Activated T-cell treated with anti-CD3 and anti-CD28 coated beads, Interleukin-2, amount 50 U/mL, for 1 hour (primary cell): ENCODE data around the gene FBXL17.

Experiments
- DNase-seq: peaks from one replicate; pipeline ENCODE4 v3.0.0-alpha.2; 2020

The FBXL17 gene

DNA sequence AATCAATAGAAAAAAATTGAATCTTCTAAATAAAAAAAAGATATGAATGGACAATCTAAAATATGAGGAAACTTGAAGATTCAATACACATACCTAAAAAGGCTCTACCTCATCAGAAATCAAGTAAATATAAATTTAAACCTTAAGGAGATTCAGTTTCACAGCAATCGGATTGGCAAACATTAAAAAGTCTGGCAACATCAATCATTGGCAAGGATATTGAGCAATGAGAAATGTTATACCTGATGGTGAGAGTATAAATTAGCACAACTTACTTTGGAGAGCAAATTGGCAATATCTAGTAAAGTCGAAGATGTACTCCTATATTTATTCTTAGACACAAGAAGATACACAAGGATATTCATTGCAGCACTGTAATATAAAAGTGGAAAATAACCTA is 436.8 kb downstream of the FBXL17 start:
- no peak for DNase-seq

- no peak for DNase-seq
These were observed 438.0 kb downstream of the FBXL17 start for GRCh38 chr5:107943923-107944322.

GRCh38 chr5:107941036-107941435 is 440.9 kb downstream of the FBXL17 start:
- no peak for DNase-seq

- DNase-seq: no peak
These were observed 444.1 kb downstream of the FBXL17 start for GRCh38 chr5:107937651-107938355.

GRCh38 chr5:107937204-107937603 is 444.7 kb downstream of the FBXL17 start:
- DNase-seq: no peak

- no peak for DNase-seq
These were observed 445.4 kb downstream of the FBXL17 start for GRCh38 chr5:107936515-107936914.

- DNase-seq: no peak
These were observed 446.3 kb downstream of the FBXL17 start for GRCh38 chr5:107935645-107936044.

DNA sequence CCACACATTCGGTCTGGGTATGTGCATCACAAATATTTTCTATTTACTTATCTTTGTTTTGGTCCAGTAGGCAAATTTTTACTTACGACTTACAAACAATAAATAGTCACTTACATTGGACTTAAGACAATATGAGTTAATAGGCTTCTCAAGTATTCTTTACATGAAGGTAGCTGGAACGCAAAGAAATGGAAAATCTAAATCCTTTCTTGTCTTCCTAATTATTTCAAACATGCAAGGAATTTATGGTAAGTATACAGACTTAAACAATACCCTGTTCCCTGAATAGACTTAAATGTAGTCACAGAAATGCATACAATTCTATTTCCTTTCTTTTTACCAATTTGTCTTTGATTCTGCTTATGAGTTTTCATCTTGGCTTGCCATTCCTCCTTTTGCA is 448.6 kb downstream of the FBXL17 start:
- DNase-seq: no peak

- DNase-seq: no peak
These were observed 451.0 kb downstream of the FBXL17 start for GRCh38 chr5:107930891-107931290.

DNA sequence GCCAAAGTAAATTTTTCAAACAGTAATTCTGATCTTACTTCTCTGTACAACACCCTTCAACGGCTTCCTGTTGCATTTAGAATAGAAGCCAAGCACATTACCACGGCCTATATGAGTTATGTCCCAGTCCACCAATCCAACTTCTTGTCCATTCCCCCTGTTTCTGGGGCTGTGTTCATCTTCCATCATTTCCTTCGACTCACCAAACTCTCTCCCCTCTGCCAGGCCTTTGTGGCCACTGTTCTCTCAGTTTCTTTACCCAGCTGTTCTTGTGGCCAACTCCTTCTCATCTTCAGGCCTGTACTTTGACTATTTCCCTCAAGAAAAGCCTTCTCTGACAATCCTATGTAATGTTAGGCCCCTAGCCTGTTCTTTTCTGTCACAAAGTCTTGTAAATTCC is 451.8 kb downstream of the FBXL17 start:
- DNase-seq: no peak

DNA sequence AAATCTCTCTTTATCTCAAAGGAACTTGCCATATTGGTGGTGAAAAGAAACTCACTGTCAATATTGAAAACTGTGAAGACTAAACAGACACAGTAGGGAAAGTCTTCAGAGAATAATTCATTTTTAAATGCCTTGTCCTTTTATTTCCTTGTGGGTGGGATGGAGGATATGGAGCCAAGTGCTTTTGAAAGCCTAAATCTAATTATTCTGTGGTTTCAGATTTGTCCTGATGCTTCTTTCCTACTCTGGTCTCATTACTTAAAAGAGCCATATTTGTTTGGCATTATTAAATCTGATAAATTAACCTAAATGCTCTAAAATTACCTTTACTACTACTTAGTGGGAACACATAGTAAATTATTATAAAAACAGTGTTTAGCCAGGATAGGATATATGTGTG is 452.8 kb downstream of the FBXL17 start:
- no peak for DNase-seq

GRCh38 chr5:107926121-107926520 is 455.8 kb downstream of the FBXL17 start:
- no peak for DNase-seq

- DNase-seq: no peak
These were observed 456.7 kb downstream of the FBXL17 start for GRCh38 chr5:107925200-107925599.

- no peak for DNase-seq
These were observed 461.9 kb downstream of the FBXL17 start for GRCh38 chr5:107919969-107920368.

DNA sequence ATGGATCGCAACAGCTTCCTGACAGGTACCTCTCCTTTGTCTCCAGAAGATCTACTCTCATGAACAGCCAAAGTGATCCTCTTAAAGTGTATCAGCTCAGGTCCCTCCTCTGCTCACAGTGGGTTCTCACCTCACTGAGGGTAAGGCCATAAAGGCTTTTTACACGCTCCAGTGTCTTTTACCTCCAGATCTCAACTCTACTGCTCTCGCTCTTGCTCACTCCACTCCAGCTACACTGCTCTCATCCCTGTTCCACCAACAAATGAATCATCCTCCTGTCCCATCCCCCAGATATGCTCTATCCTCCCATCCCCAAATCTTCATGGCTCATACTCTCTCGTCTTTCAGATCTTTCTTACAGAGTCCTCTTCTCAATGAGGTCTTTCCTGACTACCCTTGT is 462.5 kb downstream of the FBXL17 start:
- no peak for DNase-seq

- DNase-seq: no peak
These were observed 463.9 kb downstream of the FBXL17 start for GRCh38 chr5:107917983-107918382.

DNA sequence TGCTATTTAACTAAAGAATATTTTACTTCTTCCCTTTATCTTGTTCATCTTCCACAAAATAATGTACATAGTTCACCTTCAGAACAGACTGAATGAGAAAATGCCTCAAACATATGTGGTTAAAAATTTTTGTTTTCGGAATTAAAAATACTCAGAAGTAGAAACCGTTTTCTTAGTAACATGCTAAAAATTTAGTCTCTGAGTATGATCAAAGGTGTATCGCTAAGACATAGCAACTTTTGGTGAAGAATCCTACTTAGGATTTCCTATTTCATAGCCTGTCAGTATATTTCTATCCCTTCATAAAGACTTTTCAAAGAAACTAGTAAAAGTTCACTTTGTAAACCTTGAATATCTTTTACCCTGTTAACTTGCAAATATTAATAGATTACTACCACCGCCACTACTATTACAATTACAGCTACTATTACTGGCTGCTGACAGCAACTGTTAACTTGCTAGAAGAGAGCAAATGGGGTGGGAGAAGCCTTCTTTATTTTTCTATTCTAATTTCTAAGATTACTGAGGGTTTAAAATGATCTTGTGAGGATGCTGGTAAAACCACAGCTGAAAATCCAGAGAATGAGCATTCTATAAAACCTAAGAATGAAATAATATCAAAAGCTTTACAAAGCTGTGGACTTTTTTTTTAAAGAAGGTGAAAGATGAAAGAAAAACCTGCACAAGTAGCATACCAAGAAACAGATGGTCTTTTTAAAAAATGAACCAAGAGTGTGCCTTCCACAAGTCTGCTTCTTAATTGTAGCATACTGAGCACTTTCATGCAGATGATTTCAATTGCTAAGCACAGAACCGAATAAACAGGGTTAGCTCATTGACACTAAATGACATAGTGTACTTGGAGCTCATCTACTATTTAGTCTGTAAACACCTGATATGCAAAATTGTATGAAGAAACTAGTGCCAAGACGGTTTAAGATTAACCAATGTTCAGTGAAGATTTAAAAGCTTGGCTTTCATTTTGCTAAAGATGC is 464.9 kb downstream of the FBXL17 start:
- DNase-seq: no peak

DNA sequence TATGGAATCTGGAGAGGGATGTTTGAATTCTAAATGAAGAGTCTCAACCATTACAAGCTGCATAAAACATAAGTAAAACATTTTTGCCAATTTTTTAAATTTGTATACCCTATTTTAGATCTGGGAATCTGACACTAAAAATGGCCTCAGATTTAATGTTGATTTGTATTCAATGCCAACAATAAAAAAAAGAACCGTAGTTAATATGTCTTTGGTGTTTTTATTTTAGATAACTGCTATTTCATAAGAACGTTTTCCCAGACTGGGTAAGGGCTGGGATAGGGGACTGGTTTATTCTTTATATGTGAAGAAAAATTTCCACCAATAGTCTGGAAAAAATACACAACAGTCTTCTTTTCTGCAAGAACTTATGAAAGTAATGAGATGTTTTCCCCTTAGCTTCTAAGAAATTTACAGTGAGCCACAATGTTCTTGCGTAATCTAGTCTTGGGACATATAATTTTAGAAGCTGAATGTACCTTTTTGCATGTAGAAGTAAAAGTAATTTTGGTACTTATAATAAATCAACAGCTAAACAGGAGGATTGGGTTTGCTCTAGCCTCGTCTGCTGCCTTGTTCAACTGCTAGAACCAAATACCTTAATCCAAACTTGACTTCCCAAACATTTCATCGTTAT is 466.6 kb downstream of the FBXL17 start:
- no peak for DNase-seq

DNA sequence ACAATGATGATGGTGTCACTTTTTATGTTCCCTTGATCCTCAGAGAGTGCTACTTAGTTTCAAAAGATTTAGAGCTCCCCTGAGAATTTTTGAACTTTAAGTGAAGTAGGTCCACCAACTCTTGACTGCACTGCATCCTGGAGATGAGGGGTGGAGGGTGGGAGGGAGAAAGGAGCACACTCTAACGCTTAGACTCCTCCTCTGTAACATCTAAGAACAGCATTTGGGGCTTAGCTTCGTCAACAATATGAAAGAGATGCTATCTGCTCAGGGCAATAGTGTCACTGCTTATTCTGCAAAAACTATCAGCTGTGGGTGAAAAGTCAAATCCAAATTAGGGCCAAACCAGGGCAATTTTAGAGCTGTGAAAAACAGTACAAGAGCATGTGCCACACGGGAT is 468.4 kb downstream of the FBXL17 start:
- no peak for DNase-seq

DNA sequence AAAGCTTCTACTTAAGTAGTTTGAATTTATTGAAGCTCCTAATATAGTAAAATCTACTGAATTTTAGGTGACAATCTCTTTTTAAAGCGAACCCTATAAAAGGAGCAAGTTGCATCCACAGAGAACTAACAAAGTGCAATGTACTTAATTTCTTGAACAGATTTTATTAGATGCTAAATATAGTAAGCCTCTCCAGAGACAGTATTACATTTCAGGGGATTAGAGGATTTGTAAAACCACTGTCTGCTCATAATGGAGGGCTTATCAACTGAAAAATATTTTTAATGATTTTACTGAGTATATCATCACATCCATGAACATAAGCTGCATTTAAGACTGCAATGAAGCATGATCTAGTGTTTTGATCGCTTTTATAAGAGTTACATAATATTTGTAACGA is 481.2 kb downstream of the FBXL17 start:
- no peak for DNase-seq

- DNase-seq: no peak
These were observed 487.5 kb downstream of the FBXL17 start for GRCh38 chr5:107894361-107894760.

- no peak for DNase-seq
These were observed 488.3 kb downstream of the FBXL17 start for GRCh38 chr5:107893642-107894041.

DNA sequence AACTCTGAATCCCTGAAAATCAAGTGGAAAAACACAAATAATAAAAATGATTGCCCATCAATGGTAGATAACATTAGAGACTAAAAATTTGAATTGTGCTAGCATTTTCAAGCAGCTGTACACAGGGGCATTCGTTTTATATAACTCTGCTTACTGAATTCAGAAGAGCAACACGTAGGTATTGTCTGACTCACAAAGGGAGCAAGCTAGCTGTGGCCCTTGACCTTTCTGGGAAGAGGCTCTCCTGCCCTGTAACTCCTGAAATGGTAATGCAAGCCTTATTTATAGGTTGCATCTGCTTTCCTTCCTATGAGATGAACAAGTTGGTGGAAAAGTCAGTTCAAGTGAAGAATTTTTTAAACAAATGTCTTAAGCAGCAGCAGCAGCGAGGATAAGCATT is 492.5 kb downstream of the FBXL17 start:
- no peak for DNase-seq

- DNase-seq: no peak
These were observed 493.4 kb downstream of the FBXL17 start for GRCh38 chr5:107888541-107888940.
